ENCODE results near the gene CBX5.

DNA sequence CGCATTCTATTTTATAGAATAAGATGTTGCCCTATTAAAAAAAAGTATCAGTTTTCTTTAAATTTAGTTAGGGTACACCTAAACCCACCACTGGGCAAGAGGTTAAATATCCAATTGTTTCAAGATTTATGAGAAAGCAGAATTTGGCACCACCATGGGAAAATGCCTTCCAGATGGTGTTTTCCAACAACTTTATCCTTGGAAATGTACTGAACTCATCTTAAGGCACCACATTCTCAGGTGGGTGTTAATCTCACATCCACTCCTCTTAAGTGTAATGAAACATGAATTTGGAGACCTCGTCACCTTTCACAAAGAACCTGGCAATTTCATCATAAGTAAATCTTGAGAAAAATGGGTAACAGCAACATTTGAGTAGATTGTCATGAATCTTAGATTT lies 13.1 kb downstream of the CBX5 start:
- TF ChIP-seq, protein P1, sequence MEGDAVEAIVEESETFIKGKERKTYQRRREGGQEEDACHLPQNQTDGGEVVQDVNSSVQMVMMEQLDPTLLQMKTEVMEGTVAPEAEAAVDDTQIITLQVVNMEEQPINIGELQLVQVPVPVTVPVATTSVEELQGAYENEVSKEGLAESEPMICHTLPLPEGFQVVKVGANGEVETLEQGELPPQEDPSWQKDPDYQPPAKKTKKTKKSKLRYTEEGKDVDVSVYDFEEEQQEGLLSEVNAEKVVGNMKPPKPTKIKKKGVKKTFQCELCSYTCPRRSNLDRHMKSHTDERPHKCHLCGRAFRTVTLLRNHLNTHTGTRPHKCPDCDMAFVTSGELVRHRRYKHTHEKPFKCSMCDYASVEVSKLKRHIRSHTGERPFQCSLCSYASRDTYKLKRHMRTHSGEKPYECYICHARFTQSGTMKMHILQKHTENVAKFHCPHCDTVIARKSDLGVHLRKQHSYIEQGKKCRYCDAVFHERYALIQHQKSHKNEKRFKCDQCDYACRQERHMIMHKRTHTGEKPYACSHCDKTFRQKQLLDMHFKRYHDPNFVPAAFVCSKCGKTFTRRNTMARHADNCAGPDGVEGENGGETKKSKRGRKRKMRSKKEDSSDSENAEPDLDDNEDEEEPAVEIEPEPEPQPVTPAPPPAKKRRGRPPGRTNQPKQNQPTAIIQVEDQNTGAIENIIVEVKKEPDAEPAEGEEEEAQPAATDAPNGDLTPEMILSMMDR (IDR thresholded peaks at IDR 0.05): no peak
- TF ChIP-seq POLR2A (IDR thresholded peaks at IDR 0.05): no peak

All from prostate gland (tissue), 2 donors.